GM18502 (cell line): ENCODE results near the gene NPM1.
"Not testable (repeated sequence)": the region's sequence is repeated elsewhere in the genome, so short reads cannot be mapped to it uniquely, and the experiment has no call there.

Experiments used
- ATAC-seq: cut with Tn5 transposase; IDR thresholded peaks from one replicate; pipeline ENCODE4 v1.9.1; 2021; ENCODE audit warnings: mild to moderate bottlenecking; ENCODE audit not compliant: unreplicated experiment, poor library complexity

Gene NPM1

DNA sequence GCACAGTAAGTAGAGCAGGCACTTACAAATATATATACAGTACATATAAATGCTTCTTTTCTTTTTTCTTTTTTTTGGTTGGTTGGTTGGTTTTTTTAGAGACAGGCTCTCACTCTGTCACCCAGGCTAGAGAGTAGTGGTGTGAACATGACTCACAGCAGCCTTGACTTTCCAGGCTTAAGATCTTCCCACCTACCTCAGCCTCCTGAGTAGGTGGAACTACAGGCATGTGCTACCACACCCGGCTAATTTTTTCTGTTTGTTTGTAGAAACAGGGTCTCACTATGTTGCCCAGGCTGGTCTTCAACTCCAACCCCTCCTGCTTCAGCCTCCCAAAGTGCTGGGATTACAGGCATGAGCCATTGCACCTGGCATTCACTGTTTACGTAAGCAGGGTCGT is 2.6 kb upstream of the NPM1 start:
- not testable (repeated sequence) for ATAC-seq

DNA sequence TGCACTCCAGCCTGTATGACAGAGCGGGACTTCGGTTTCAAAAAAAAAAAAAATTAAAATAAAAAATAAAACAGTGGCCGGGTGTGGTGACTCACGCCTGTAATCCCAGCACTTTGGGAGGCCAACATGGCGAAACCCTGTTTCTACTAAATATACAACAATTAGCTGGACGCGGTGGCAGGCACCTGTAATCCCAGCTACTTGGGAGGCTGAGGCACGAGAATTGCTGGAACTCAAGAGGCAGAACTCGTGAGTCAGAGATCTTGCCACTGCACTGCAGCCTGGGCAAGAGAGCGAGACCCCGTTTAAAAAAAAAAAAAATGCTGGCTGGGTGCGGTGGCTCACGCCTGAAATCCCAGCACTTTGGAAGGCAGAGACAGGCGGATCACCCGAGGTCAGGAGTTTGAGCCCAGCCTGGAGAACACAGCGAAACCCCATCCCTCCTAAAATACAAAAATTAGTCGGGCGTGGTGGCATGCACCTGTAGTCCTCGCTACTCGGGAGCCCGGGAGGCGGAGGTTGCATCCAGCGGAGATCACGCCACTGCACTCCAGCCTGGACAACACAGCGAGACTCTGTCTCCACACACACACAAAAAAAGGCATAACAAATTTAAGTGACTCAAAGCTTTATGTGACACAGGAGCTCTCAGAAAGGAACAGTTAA is 1.5 kb upstream of the NPM1 start:
- ATAC-seq: no peak

DNA sequence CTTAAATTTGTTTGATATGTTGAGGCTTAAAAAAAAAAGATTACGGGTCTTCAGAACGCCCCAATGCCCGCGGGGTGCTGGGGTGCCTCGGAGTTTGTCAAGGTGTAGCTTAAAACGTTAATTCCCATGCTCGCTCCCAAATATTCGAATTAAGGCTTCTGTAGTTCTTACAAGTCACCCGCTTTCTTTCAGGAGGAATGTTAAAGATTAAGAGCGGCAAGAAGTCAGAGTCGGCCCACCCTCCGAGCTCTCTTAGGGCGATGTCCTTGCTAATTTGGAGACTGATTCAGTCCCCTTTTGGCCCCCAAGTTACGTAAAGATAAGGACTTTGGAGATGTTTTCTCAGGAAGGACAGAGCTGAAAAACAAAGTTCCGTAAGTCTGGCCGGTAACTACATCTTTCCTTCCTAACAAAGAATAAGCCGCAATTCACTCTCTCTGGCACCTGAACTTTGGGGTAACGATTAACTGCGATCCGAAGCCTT is 746 bp upstream of the NPM1 start:
- no peak for ATAC-seq

DNA sequence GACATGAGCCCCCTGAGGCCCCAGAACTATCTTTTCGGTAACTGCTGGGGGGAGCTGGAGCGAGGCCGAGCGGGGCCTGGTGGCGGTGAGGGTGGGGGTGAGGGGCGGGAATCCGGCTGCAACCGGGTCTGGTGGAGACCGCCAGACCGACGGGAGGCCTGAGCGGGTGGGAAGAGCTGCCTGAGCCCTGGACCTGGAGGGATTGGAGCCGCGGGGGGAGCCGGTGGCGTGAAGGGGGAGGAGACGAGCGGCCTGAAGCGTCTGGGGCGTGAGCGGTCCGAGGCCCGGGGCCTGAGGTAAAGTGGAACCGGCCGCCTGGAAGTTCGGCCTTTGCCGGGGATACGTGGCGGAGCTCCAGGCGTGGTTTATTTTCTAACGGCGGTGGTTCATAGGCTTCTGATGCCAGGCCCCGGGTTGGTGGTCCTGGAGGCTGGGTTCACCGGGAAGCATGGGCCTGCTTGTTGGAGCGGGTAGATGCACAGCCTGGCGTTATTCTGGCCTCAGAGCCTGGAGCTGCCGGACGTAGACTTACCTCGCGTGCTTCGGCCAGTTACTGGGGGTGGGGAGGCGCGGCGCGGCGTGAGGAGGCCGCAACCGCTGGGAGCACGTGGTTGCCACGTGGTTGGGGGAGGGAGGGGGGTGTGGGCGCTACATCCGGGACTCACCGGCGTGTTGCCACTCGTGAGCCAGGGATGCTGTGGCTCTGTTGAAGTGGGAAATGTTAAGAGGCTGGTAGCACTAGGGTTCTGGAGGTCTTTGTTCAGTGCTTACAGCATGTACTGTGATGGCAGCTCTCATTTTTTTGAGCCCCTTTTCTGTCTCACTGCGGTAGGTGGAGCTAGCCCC is 544 bp downstream of the NPM1 start:
- peak; percentile 39 for ATAC-seq

DNA sequence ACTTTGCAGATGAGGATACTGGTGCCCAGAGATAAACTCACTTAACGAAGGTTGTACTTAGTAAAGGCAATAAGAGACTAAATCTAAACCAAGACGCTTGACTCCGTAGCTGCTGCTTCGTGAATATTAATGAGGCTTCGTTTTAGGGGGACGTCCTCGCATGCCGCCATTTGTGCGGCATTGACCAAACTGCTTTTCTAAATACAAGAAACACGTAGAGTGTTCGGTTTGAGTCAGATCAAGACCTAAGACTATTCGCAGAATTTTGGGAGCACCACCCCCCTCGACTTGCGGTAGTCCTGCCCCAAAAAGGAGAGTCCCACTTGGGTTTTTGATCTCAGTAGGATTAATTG is 1.1 kb downstream of the NPM1 start:
- ATAC-seq: no peak

DNA sequence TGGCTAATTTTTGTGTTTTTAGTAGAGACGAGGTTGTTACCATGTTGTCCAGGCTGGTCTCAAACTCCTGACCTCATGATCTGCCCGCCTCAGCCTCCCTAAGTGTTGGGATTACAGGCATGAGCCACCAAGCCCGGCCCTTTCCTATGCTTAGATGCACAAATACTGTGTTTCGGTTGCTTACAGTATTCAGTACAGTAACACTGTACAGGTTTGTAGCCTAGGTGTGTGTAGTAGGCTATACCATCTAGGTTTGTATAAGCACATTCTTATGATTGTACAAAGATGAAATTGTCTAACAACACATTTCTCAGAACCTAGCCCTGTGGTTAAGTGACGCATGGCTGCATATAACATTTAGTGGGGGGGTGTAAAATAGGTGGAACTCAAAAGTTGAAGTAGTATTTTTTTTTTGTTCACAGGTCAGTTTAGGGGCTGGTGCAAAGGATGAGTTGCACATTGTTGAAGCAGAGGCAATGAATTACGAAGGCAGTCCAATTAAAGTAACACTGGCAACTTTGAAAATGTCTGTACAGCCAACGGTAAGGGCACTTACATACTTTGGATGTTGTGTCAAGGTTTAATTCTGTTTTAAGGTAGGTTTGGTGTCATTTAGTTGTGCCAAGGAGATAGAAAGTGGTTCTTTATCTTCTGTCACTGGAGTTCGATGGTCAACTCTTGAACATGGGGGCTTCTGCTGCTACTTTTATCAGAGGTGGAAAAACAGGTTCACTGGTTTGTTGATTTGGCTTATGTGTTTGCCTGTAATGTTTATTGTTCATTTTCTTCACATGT is 3.4 kb downstream of the NPM1 start:
- no peak for ATAC-seq

DNA sequence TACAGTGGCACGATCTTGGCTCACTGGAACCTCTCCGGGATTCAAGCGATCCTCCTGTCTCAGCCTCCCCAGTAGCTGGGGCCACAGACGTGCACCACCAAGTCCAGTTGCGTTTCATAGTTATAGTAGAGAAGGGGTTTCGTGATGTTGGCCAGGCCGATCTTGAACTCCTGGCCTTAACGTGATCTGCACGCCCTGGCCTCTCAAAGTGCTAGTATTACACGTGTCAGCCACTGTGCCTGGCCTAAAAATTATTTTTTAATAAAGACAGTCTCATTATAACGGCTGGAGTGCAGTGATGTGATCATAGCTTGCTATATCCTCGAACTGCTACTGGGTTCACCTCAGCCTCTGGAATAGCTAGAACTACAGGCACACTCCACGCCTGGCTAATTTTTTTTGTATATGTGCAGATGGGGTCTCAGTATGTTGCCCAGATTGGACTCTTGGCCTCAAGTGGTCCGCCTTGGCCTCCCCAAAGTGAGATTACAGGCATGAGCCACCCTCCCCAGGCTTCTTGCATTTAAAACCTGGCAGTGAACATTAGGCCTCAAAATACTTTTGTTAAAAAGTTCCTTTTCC is 4.4 kb downstream of the NPM1 start:
- no peak for ATAC-seq

DNA sequence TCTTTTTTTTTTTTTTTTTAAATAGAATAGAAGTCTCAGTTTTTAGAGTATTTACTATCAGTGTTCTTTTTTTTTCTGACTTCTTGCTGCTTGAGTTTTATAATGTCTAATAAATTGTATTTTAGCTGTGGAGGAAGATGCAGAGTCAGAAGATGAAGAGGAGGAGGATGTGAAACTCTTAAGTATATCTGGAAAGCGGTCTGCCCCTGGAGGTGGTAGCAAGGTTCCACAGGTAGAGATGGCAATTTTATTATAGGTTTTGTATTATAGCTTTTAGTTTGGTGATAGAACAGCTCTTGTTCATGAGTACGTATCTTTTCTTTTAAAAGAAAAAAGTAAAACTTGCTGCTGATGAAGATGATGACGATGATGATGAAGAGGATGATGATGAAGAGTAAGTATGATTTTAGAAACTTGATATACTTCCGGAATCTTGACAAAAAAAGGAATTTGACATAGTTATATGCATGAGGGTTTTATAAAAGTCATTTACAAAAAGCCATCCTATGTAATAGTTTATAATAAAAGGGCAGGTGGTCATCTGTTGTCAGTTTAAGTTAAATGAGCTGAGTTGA is 5.0 kb downstream of the NPM1 start:
- ATAC-seq: no peak

DNA sequence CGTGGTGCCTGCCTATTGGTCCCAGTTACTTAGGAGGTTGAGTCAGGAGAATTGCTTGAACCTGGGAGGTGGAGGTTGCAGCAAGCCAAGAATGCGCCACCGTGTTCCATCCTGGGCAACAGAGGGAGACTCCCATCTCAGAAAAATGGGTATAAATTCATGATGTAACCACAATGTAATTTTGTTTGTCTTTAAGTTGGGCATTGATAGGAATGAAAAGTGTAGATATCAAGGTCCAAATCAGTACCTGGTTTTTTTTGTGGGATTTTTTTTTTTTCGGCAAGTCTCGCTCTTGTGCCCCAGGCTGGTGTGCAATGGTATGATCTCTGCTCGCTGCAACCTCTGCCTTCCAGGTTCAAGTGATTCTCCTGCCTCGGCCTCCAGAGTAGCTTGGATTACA is 7.4 kb downstream of the NPM1 start:
- no peak for ATAC-seq

DNA sequence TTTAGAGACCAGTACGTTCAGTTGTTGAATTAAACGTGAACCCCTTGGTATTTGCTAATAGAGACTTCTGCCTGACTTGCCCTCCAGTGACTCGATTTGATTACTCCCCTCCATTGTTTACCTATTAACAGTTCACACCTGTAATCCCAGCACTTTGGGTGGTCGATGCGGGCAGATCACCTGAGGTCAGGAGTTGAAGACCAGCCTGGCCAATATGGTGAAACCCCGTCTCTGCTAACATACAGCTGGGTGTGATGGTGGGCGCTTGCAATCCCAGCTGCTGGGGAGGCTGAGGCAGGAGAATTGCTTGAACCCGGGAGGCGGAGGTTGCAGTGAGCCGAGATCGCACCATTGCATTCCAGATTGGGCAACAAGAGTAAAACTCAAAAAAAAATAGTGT is 8.9 kb downstream of the NPM1 start:
- ATAC-seq: not testable (repeated sequence)

DNA sequence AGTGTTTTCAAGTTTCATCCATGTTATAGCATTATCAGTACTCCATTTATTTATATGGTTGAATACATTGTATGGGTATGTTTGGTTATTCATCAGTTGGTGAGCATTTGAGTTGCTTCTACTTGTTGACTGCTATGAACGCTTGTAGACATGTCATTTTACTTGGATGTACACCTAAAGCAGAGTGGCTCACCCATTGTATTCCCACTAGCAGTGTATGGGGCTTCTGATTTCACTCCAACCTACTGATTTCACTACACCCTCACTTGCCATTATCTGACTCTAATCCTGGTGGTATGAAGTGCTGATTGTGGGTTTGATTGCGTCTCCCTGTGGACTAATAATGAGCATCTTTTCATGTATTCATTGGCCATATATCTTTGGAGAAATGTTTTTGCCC is 9.5 kb downstream of the NPM1 start:
- no peak for ATAC-seq

DNA sequence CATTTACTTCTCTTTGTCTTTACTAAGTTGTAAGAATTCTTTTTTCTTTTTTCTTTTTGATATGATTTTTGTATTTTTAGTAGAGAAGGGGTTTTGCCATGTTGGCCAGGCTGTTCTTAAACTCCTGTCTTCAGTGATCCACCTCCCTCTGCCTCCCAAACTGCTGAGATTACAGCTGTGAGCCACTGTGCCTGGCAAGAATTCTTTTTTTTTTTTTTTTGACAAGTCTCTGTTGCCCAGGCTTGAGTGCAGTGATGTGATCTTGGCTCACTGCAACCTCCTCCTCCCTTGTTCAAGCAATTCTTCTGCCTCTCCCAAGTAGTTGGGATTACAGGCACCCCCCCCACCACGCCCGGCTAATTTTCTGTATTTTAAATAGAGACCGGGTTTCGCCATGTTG is 9.9 kb downstream of the NPM1 start:
- ATAC-seq: no peak

DNA sequence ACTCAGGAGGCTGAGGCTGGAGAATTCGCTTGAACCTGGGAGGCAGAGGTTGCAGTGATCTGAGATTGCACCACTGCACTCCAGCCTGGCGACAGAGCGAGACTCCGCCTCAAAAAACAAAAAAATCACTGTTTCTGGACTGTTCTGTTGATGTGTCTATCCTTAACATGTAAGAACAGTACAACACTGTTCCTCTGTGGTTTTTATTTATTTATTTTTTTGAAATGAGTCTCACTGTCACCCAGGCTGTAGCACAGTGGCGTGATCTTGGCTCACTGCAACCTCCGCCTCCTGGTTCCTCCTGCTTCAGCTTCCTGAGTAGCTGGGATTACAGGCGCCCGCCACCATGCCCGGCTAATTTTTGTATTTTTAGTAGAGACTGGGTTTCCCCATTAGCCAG is 11.0 kb downstream of the NPM1 start:
- not testable (repeated sequence) for ATAC-seq

DNA sequence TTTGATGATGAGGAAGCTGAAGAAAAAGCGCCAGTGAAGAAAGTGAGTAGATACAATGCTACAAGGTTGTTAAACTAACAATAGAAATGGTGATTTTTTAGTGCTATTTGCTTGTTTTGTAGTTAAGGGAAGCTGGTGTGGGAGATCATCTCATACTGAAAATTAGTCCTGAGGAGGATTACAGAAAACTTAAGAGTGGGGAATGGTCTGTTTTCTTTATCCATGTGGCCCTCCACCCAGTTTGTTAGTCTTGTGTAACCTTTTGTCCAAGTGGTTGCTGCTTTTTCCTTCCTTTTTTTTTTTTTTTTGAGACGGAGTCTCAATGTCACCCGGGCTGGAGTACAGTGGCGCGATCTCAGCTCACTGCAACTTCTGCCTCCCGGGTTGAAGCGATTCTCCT is 12.5 kb downstream of the NPM1 start:
- ATAC-seq: no peak

DNA sequence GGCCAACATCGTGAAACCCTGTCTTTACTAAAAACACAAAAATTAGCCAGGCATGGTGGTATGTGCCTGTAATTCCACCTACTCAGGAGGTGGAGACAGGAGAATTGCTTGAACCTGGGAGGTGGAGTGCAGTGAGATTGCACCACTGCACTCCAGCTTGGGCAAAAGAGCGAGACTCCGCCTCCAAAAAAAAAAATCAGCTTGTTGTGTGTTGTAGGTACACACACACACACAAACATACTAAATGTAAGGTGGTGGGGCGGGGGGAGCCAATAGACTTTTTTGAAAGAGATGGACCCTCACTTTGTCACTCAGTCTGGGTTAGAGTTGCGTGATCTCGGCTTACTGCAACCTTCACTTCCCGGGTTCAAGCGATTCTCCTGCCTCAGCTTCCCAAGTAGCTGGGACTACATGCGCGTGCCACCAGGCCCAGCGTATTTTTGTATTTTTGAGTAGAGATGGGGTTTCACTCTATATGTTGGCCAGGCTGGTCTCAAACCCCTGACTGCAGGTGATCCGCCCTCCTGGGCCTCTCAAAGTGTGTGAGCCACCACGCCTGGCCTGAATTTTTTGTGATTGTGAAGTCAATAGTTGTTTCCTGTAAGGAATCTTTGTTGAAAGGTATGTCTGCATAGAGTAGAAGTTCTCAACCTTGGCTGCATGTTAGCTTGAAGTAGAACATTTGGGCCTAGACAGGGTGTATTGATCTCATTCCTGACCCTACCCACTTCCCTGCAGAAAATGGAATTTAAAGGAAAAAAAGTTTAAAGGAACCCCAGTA is 13.7 kb downstream of the NPM1 start:
- no peak for ATAC-seq

DNA sequence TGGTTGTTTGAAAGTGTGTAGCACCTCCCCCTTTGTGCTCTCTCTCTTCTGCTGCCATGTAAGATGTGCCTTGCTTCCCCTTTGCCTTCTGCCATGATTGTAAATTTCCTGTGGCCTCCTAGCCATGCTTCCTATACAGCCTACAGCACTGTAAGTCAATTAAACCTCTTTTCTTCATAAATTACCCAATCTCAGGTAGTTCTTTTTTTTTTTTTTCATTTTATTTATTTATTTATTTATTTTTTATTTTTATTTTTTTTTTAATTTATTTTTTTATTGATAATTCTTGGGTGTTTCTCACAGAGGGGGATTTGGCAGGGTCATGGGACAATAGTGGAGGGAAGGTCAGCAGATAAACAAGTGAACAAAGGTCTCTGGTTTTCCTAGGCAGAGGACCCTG is 15.1 kb downstream of the NPM1 start:
- not testable (repeated sequence) for ATAC-seq

DNA sequence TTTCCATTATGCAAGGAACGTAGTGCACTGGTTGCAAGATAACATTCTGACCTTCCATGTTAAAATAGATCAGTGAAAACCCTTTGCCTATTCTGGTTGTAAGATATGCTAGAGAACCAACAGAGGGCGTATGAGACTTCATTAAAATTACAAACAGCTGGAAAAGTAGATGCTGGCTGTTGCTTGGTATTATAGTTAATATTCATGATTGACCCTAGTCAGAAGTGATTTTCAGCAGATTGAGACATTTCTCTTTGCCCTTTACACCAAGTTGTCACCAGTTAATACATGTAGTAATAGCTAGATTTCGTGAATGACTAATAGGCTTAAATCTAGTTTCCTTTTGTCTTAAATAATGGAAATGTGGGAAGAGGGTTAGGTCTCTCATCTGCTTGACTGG is 18.0 kb downstream of the NPM1 start:
- no peak for ATAC-seq

DNA sequence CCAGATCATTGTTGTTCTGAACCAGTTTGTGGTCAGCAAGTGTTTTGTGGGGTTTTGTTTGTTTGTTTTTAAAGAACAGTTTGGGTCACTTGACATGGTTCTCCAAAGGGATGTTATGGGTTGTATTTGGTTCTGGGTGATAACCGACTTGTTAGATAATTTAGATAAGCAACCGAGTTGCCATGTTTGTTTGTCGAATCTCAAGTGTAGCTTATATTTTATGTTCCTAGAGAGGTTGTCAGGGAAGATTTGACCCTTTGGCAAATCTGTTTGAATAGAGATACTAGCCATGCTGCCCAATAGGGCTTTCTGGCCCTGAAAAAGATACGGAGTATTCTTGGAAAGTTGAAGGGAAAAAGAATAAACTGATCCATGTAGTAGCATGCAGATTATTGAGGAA is 19.6 kb downstream of the NPM1 start:
- ATAC-seq: no peak
